GM19035 (cell line): ENCODE results near the gene GALNS.
"Not testable (repeated sequence)": the region's sequence is repeated elsewhere in the genome, so short reads cannot be mapped to it uniquely, and the experiment has no call there.

Experiments used
- ATAC-seq: cut with Tn5 transposase; IDR thresholded peaks from one replicate; pipeline ENCODE4 v1.9.1; 2021; ENCODE audit not compliant: unreplicated experiment

The GALNS gene

GRCh38 chr16:88839745-88840599 lies 16.8 kb downstream of the GALNS start:
- no peak for ATAC-seq

GRCh38 chr16:88839026-88839529 lies 17.7 kb downstream of the GALNS start:
- no peak for ATAC-seq

- no peak for ATAC-seq
Observed at GRCh38 chr16:88838566-88838965, 18.2 kb downstream of the GALNS start.

- ATAC-seq, result no peak
Observed at GRCh38 chr16:88837806-88838205, 18.9 kb downstream of the GALNS start.

GRCh38 chr16:88836791-88837190 lies 20.0 kb downstream of the GALNS start:
- no peak for ATAC-seq

GRCh38 chr16:88835818-88836217 lies 20.9 kb downstream of the GALNS start:
- ATAC-seq, result no peak

- ATAC-seq, result no peak
Observed at GRCh38 chr16:88835383-88835782, 21.4 kb downstream of the GALNS start.

GRCh38 chr16:88834670-88835069 lies 22.1 kb downstream of the GALNS start:
- no peak for ATAC-seq

GRCh38 chr16:88833086-88833485 lies 23.7 kb downstream of the GALNS start:
- ATAC-seq, result no peak

- no peak for ATAC-seq
Observed at GRCh38 chr16:88831838-88832237, 24.9 kb downstream of the GALNS start.

- ATAC-seq, result no peak
Observed at GRCh38 chr16:88830783-88831182, 26.0 kb downstream of the GALNS start.

- no peak for ATAC-seq
Observed at GRCh38 chr16:88830258-88830657, 26.5 kb downstream of the GALNS start.

GRCh38 chr16:88828711-88829110 lies 28.0 kb downstream of the GALNS start:
- ATAC-seq, result no peak

GRCh38 chr16:88827727-88828126 lies 29.0 kb downstream of the GALNS start:
- ATAC-seq, result no peak

- ATAC-seq, result no peak
Observed at GRCh38 chr16:88826070-88826840, 30.5 kb downstream of the GALNS start.

GRCh38 chr16:88825146-88825545 lies 31.6 kb downstream of the GALNS start:
- no peak for ATAC-seq

- no peak for ATAC-seq
Observed at GRCh38 chr16:88824256-88825077, 32.3 kb downstream of the GALNS start.

- not testable (repeated sequence) for ATAC-seq
Observed at GRCh38 chr16:88823646-88824045, 33.1 kb downstream of the GALNS start.

- ATAC-seq, result no peak
Observed at GRCh38 chr16:88822281-88823040, 34.3 kb downstream of the GALNS start.

GRCh38 chr16:88821168-88821850 lies 35.4 kb downstream of the GALNS start:
- no peak for ATAC-seq
